22Rv1 (cell line): ENCODE data around the gene DAB1.

Experiments used
- ZFX ChIP-seq: fragments of 450-650 bp; IDR thresholded peaks from 2 replicates; pipeline ENCODE4 v1.6.1; 2017; ENCODE audit warnings: antibody characterized with exemption, borderline replicate concordance
- TF ChIP-seq, protein P1 (sequence below): fragments of 450-650 bp; IDR thresholded peaks from 2 replicates; pipeline ENCODE4 v1.5.1; 2017; ENCODE audit warnings: mild to moderate bottlenecking

DNA sequence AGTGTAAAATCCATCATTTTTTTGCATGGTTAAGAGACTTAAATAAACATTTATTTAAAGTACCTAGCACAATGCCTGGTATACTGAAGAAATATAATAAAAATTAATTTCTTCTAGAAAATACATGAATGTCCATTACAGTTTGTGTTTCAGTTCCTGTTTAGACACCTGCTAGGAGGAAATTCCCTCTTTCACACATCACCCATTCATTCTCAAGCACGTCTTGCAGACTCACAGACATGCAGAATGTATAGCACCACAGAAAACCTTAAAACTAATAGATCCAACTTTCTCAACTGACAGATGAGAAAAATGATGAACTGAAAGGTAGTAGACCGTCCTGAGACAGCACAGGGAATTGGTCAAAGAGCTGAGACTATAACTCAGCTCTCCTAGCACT is 285.9 kb downstream of the DAB1 start:
- TF ChIP-seq, protein P1, sequence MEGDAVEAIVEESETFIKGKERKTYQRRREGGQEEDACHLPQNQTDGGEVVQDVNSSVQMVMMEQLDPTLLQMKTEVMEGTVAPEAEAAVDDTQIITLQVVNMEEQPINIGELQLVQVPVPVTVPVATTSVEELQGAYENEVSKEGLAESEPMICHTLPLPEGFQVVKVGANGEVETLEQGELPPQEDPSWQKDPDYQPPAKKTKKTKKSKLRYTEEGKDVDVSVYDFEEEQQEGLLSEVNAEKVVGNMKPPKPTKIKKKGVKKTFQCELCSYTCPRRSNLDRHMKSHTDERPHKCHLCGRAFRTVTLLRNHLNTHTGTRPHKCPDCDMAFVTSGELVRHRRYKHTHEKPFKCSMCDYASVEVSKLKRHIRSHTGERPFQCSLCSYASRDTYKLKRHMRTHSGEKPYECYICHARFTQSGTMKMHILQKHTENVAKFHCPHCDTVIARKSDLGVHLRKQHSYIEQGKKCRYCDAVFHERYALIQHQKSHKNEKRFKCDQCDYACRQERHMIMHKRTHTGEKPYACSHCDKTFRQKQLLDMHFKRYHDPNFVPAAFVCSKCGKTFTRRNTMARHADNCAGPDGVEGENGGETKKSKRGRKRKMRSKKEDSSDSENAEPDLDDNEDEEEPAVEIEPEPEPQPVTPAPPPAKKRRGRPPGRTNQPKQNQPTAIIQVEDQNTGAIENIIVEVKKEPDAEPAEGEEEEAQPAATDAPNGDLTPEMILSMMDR = no peak
- TF ChIP-seq ZFX = no peak
